Activated CD4-positive, alpha-beta T cell treated with anti-CD3 and anti-CD28 coated beads, Interleukin-2, amount 50 U/mL, for 48 hours (primary cell): ENCODE results near the gene KIAA1755.
"Not testable (repeated sequence)": the region's sequence is repeated elsewhere in the genome, so short reads cannot be mapped to it uniquely, and the experiment has no call there.

Source experiments
- DNase-seq, 2 experiments: peaks; one replicate each; pipeline ENCODE4 v3.0.0-alpha.2; 2020

The KIAA1755 gene

GRCh38 chr20:38262931-38263330 lies 2.4 kb upstream of the KIAA1755 start:
- no peak for DNase-seq

- no peak for DNase-seq
These were observed 487 bp upstream of the KIAA1755 start for GRCh38 chr20:38261054-38261390.

DNA sequence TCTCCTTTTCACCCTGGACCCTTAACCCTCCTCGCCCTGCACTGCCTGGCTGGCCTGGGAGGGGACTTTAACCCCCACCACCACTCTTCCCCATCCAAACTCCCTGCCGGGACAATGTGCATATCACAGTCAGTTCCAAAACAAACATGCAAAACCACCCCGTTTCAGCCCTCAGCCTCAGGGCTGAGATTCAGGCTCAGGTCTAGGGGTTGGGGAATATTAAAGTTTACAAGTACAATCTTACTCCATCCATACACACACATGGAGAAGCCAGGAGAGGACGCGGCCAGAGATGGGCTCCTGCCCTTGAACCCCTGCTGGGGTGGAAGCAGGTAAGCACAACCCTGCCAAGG lies 534 bp downstream of the KIAA1755 start:
- DNase-seq = no peak

- DNase-seq = no peak
These were observed 1.9 kb downstream of the KIAA1755 start for GRCh38 chr20:38258545-38259215.

DNA sequence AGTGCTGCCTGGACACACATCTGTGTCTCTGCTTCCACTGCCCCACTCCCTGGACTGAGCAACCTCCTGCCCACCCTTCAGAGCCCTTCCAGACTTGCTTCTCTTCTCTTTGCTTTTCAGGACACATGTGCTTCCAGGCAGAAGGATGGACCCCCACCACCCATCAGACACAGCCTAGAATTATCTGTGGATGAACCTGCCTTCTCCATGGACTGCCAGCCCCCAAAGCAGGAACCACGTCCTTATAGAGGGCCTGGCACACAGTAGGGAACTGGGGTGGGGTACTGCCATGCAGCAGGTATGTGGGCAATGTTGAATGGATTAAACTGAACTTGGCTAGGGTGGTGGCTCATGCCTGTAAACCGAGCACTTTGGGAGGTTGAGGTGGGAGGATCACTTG lies 3.6 kb downstream of the KIAA1755 start:
- no peak for DNase-seq

DNA sequence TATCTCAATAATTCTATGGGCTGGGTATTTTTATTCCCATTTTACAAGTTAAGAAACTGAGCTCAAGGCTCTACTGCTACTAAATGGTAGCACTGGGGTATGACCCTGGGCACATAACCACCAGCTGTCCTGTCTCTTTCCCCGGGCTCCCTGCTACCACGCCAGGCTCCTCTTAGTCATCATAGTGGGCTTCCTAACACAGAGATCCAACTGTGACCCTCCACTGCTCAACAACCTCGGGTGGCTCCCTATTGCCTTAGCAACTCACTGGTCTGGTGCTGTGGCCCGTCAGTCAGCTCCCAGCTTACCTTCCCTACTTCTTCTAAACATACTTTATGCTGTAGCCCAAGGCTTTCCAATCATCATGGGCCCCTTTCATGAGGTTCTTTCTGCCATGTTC lies 4.5 kb downstream of the KIAA1755 start:
- no peak for DNase-seq

DNA sequence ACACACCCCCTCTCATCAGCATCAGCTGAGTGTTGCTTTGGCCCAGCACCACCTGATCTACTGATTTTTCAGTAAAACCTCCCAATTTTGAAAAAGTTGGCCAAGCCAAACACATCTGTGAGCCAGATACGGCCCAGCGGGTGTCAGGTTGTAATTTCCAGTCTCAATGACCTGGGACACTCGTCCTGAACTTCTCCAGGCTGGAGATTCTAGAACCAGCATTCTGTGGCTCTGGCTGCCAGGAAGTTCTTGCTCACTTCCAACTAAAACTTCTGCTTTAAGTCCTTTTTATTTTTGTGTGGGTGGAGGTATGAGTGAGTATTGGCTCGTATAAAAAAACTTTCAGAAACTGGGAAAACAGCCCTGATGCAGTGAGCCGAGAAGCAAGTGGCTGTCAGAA lies 5.1 kb downstream of the KIAA1755 start:
- no peak for DNase-seq

DNA sequence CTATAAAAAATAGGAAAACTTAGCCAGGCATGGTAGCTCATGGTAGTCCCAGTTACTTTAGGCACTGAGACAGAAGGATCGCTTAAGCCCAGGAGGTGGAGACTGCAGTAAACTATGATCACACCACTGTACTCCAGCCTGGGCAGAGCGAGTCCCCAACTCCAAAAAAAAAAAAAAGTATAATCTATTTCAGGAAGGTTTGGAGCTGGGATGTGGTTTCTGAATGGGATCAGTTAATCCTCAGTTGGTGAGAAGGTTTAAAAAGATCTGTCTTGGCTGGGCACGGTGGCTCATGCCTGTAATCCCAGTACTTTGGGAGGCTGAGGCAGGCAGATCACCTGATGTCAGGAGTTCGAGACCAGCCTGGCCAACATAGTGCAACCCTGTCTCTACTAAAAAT lies 5.9 kb downstream of the KIAA1755 start:
- DNase-seq = not testable (repeated sequence)

- no peak for DNase-seq
These were observed 7.0 kb downstream of the KIAA1755 start for GRCh38 chr20:38253571-38253970.

DNA sequence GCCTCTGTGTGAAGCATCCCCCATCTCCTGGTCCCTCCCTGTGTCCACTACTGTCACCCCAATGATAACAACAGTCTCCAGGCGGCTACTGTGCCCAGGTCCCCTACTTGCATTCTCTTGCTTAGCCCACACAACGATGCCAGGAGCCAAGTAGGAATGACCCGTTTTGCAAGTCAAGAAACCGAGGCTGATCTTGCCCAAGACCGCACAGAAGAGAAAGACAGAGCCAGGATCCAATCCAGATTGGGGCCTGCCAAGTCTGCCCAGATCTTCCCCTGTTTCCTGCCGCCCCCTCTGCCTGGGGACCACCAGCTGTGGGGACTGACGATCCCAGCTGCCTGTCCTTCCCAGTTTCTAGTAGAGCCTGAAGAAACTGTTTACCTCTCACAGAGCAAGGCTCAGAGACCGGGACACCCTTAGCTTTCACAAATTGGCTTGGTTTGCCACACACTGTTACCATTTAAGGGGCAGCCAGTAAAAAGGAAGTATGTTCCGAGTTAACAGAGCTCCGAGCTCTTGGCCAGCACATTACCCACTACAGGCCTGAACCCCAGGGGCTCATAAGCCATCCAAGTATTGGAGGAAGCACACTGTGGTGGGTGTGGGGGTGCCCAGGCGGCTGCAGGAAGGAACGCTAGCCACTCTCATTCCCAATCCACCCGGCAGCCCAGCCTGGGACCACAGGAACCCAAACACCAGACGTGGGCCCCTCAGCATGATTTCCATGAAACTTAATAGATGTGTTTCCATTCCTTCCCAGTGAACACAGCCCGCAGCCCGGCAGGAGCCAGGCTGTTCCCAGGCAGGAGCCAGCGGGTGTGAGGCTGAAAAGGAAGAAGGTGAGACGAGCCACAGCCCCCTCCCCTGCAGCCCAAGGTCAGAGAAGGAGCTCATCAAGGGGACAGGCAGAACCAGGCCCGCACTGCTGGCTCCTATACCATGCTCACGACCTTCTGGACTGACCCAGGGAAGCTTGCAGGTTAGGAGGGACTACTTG lies 7.9 kb downstream of the KIAA1755 start:
- no peak for DNase-seq

- DNase-seq = not testable (repeated sequence)
These were observed 9.1 kb downstream of the KIAA1755 start for GRCh38 chr20:38251441-38251840.

DNA sequence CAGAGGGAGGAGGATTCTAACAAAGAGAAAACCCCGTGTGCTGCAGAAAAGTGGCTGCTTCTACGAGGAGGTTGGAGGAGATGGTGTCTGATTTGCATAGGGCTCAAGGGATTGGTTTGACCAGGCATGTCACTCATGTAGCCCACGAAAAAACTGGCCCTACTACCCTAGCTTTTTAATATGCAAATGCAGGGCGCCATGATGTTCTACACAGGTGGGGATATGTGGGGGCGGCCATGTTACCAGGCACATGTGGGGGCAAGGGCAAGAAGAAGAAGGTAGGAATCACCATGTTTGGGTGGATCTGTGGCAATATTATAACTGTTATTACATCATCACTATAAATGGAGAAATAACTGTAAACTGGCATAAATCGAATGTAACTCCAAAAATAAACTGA lies 9.9 kb downstream of the KIAA1755 start:
- no peak for DNase-seq

- no peak for DNase-seq
These were observed 10.8 kb downstream of the KIAA1755 start for GRCh38 chr20:38249536-38250310.

GRCh38 chr20:38248133-38248532 lies 12.4 kb downstream of the KIAA1755 start:
- no peak for DNase-seq

DNA sequence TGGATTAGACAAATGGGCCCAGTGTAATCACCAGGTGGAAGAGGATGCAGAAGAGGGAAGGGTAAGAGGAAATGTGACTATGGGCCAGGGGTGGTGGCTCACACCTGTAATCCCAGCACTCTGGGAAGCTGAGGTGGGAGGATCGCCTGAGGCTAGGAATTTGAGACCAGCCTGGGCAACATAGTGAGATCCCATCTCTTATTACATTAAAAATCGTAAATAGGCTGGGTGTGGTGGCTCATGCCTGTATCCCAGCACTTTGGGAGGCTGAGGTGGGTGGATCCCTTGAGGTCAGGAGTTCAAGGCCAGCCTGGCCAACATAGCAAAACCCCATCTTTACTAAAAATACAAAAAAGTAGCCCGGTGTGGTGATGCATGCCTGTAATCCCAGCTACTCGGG lies 12.8 kb downstream of the KIAA1755 start:
- DNase-seq = not testable (repeated sequence)

DNA sequence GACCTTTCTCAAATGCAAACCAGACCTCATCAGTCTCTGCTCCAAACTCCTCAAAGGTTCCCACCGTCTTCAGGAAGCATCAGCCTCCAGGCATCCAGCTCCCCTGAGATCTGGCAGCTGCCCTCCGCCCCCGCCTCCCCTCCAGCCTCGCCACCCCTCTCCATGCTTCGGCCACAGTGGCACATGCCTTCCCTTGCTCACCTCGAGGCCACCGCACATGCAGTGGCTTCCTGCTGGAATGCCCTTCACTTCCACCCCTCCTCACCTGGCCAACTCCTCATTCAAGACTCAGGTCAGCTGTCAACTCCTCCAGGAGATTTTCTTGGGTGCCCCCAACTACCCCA lies 13.4 kb downstream of the KIAA1755 start:
- DNase-seq = no peak

GRCh38 chr20:38246357-38247165 lies 14.0 kb downstream of the KIAA1755 start:
- no peak for DNase-seq

DNA sequence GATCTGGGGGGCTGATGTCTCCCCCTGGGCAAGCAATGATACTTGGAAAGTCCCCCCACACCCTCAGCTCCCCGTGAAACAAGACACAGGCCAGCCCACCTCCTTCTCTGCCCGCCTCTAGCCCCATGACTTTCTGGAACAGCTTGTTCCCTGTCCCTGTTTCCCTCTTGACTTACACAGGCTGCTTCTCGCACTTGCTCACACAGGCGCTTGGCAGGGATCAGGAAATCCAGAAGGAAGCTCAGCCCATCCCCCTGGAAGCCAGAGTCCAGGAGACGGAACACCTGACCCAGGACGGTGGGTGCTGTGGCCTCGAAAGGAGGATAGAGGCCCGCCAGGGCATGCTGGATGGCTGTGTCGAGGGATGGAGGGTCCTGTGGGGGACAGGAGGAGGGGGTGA lies 14.8 kb downstream of the KIAA1755 start:
- no peak for DNase-seq

DNA sequence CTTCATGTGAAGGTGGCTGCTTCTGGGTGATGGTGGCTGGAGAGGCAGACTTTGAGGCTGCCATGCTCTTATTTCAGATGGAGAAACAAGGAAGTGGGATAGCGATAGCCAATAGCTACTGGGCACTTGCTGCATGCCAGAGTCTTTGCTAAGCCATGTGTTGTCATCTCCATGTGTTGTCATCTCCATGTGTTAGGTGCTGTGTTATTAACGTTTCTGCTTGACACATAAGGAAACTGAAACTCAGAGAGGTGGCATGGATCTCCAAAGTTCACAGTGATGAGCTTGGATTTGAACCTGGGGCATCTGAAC lies 16.9 kb downstream of the KIAA1755 start:
- DNase-seq = no peak

- peak; percentile 34 to 51 for DNase-seq
These were observed 17.5 kb downstream of the KIAA1755 start for GRCh38 chr20:38242848-38243708.

DNA sequence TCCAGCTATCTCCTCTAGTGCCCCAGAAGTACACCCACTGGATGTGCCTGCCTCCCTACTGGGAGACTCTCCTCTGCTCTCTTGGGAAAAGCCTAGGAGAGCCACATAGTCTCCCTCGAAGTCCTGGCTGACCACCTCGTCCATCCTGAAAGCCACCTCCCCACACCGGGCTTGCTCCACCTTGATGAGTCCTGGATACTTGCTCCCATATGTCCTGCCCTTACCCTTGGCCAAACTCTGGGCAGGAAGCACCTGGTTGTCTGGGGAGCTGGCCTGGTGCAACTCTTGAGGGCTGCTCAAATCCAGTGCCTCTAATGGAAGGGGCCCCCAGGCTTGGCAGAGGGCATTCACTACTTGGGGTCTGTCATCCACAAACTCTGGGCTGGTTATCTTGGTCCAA lies 19.3 kb downstream of the KIAA1755 start:
- DNase-seq = no peak

DNA sequence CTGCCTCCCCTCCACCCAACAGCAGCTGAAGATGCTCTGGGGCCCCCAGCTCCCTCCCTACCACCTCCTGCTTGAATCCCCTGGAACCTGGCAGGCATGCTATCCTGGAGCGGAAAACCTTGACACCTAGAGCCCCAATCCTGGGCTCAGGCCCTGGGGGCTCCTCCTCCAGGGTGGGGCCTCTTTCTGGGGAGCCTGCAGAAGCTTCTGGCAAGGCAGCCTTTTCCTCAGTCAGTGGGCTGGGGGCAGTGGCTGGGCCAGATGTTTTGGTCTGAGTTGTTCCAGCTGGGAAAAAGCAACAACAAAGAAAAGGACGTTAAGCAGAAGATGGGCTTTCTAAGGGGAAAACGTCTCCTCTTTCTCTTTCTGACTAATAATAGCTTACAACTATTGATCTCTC lies 21.1 kb downstream of the KIAA1755 start:
- no peak for DNase-seq
